GM23248 (cell line): Measurements from ENCODE around the gene MRPS31.

Experiments
- EZH2 ChIP-seq: fragments of 200-600 bp; sonication (generic); IDR thresholded peaks from 2 replicates; pipeline ENCODE4 v1.6.1; 2018; ENCODE audit warnings: antibody characterized with exemption, mild to moderate bottlenecking; ENCODE audit not compliant: insufficient read depth, poor library complexity, severe bottlenecking
- EZH2phosphoT487 ChIP-seq: fragments of 200-600 bp; sonication (generic); IDR thresholded peaks from 2 replicates; pipeline ENCODE4 v1.6.1; 2018; ENCODE audit warnings: antibody characterized with exemption, moderate library complexity, mild to moderate bottlenecking, low read depth; ENCODE audit not compliant: insufficient read depth

DNA sequence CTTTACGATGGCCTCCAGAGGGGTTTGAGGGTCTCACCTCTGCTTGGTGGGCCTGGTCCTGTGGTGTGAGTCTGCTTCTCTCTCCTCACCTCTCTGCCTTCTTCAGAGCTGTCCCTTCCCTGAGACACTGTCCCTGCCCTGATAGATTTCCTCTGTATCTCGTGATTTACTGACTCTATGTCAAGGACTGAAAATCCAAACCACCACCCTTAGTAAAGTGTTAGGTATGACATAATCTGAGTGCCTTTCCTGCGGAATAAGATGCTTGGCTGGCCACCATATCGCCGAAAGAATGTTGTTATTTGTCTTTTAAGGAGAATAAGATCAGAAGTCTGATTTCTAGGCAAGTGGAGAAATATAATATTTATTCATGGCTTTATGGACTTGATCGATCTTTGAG, 25.7 kb upstream of the MRPS31 start:
- TF ChIP-seq EZH2phosphoT487 (no peak), EZH2 (no peak)
